Measurements from ENCODE around the gene TMEM9. TPM values are rescaled to one million over a fixed set of nuclear protein-coding genes. Genes with fewer than 3 reads are reported as not detected.

Gene TMEM9
- total RNA-seq, 4 donors from 2014 or later = 73.6 to 163 (median 117) TPM

DNA sequence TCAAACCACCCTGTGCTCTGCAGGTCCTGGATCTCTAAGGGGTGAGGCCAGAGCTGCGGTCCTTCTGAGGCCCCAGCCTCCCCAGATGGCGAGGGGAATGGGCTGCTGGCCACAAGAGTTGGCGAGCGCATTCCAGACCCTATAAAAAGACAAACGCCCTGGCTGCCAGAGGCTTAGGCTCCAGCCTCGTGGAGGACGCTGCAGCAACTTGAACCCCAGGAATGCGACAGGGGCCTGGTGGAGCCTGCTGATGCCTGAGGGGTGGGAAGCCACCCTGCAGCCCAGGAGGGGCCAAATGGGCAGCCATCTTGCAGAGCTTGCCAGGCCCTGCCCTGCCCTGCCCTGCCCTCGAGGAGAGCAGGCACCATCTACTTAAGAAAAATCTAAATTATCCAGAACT, 50.6 kb downstream of the TMEM9 start:
- no peaks in the 10 kb centered on the region for H3K9me3 ChIP-seq
- DNase-seq = no peak
- H3K27ac ChIP-seq = no peak overlapping the region
- no peaks in the 10 kb centered on the region for H3K4me1 ChIP-seq
- TF ChIP-seq, protein P1, sequence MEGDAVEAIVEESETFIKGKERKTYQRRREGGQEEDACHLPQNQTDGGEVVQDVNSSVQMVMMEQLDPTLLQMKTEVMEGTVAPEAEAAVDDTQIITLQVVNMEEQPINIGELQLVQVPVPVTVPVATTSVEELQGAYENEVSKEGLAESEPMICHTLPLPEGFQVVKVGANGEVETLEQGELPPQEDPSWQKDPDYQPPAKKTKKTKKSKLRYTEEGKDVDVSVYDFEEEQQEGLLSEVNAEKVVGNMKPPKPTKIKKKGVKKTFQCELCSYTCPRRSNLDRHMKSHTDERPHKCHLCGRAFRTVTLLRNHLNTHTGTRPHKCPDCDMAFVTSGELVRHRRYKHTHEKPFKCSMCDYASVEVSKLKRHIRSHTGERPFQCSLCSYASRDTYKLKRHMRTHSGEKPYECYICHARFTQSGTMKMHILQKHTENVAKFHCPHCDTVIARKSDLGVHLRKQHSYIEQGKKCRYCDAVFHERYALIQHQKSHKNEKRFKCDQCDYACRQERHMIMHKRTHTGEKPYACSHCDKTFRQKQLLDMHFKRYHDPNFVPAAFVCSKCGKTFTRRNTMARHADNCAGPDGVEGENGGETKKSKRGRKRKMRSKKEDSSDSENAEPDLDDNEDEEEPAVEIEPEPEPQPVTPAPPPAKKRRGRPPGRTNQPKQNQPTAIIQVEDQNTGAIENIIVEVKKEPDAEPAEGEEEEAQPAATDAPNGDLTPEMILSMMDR (IDR thresholded peaks at IDR 0.05) = no peak
- TF ChIP-seq POLR2A (IDR thresholded peaks at IDR 0.05) = no peak
- H3K4me3 ChIP-seq = no peak overlapping the region
- intact Hi-C loops (cut with DNase I; ENCODE audit: low total_unique reads) = no loop called here
- H3K27me3 ChIP-seq = no peaks in the 10 kb centered on the region
- H3K36me3 ChIP-seq = no peaks in the 10 kb centered on the region

DNA sequence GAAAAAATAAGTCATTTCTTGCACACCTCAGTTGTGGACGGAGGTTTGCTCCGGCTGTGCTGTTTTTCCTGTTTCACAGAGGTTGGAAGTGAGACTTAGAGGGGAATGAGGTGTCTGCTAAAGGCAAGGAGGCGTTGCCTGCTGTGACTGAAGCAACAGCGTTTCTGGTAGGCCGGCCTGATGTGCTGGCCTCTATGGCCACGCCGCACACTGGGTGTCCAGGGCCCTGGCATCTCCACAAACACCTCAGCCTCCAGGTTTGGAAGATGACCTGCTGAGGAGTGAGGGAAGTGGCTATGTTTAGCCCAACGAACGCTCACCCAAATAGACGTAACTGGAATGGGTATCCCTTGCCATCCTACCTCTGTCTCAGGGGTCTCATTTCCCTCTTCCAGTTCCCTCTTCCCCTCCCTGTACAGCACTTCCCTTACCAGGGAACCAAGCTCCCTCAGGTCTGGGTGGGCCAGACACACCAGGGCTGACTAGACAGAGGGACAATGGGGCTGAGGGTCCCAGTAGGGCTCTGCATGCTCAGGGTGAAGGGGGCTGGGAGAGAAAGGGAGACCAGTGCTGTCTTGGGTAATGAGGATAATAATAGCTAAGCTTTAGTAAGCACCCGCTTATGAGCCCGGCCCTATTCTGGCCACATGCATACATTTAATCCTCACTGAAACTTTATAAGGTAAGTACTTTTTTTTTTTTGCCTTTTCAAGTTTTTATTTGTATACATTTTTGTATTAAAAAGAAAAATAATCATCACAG, 53.9 kb downstream of the TMEM9 start:
- no peaks in the 10 kb centered on the region for H3K4me1 ChIP-seq
- H3K4me3 ChIP-seq = no peak overlapping the region
- H3K36me3 ChIP-seq = no peaks in the 10 kb centered on the region
- TF ChIP-seq, protein P1 (IDR thresholded peaks at IDR 0.05) = no peak
- TF ChIP-seq POLR2A (IDR thresholded peaks at IDR 0.05) = no peak
- no peaks in the 10 kb centered on the region for H3K27me3 ChIP-seq
- intact Hi-C loops (cut with DNase I; ENCODE audit: low total_unique reads) = no loop called here
- H3K9me3 ChIP-seq = no peaks in the 10 kb centered on the region
- no peak overlapping the region for H3K27ac ChIP-seq
- DNase-seq = no peak

DNA sequence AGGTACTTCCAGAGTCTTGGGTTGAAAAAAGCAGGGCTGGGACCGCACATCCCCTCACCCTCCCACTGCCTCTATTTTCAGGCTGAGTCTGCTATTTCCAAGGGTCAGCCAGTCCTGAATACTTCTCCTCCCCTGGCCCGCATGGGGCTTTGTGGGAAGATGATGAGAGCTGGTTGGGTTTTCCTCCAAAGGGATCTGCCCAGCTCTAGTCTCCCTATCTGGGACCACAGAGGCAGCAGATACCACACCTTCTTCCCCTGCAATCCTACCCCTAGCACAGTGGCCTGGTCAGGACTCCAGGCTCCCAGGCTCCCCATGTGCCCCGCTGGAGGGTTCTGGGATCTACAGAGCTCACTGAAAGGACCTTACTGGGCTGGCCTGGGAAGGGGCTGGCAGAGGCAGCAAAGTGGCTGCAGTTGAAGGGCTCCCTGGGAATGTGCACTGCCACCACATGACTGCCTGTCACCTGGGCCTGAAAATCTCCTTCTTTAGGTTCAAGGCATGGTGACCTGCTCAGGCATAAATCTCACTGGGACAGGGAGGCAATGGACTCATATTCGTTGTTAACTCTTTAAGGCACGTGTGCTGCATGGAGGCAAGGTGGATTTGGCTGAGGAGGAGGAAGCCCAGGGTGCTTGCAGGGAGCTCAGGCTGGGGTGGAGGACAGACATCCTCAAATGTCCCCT, 55.1 kb downstream of the TMEM9 start:
- Histone ChIP-seq H3K4me3 (no peak overlapping the region), H3K27ac (no peak overlapping the region), H3K27me3 (no peaks in the 10 kb centered on the region), H3K36me3 (no peaks in the 10 kb centered on the region), H3K4me1 (no peaks in the 10 kb centered on the region), H3K9me3 (no peaks in the 10 kb centered on the region)
- DNase-seq = no peak
- TF ChIP-seq, protein P1 (IDR thresholded peaks at IDR 0.05) = no peak
- no peak for TF ChIP-seq POLR2A (IDR thresholded peaks at IDR 0.05)
- intact Hi-C loops (cut with DNase I; ENCODE audit: low total_unique reads) = no loop called here

DNA sequence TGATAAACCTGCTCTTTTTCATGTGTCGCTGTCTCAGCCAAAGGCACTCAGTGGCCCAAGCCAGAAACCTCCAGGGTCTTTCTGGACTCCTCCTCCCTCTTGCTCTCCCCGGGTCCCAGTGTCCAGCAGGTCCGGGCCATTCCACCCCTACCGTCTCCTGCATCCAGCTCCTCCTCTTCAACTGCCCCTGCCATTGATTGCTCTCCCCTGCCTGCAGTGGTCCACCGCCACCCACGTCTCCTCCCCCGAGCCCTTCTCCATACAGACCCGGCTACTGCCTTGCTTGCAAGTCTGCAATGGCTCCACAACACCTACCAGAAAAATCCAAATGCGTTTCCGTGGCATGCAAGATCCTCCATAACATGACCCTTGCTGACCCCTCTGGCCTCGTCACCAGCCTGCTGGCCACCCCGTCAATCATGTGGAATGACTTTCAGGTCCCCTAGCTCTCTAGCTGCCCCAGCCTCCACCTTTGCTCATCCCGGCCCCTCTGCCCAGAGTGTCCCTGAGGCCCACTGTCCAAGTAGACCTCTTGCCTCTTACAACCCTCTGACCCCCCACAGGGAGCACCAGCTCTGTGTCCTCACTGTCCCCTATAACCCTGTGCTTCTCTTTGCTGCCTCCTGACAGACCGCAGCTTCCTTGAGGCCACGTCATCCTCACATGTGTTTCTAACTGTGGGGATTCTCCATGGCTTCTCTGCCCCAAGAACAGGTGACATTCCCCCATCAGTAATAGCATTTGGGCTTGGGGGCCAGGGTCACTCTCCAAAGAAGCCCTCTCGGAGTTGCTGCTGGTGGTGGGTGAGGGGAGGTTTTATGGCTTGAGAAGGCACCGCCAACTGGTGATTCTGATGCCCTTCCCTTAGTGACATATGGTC, 57.1 kb downstream of the TMEM9 start:
- H3K27ac ChIP-seq = no peak overlapping the region
- H3K36me3 ChIP-seq = no peaks in the 10 kb centered on the region
- intact Hi-C loops (cut with DNase I; ENCODE audit: low total_unique reads) = no loop called here
- DNase-seq = no peak
- H3K27me3 ChIP-seq = no peaks in the 10 kb centered on the region
- TF ChIP-seq, protein P1 (IDR thresholded peaks at IDR 0.05) = no peak
- TF ChIP-seq POLR2A (IDR thresholded peaks at IDR 0.05) = no peak
- no peak overlapping the region for H3K4me3 ChIP-seq
- no peaks in the 10 kb centered on the region for H3K4me1 ChIP-seq
- no peaks in the 10 kb centered on the region for H3K9me3 ChIP-seq
